ENCODE results near the gene NRXN3.

The NRXN3 gene

GRCh38 chr14:79363291-79363690, 1193.1 kb downstream of the NRXN3 start:
- H3K27me3 ChIP-seq (ENCODE audit: control insufficient read depth in 5 of 5, insufficient read depth in 4 of 5, low read length in 5 of 5) = no peaks in the 10 kb centered on the region
- H3K4me1 ChIP-seq (ENCODE audit: control insufficient read depth in 5 of 5, insufficient read depth in 5 of 5, low read length in 5 of 5) = no peaks in the 10 kb centered on the region
- no peak overlapping the region for H3K9ac ChIP-seq (ENCODE audit: low read length in 5 of 5)
- no peaks in the 10 kb centered on the region for H3K36me3 ChIP-seq (ENCODE audit: control insufficient read depth in 5 of 5, insufficient read depth in 5 of 5, low read length in 5 of 5)
- no peak overlapping the region for H3K27ac ChIP-seq (ENCODE audit: low read depth, low read length)
- H3K4me3 ChIP-seq (ENCODE audit: low read depth in 1 of 5, low read length in 5 of 5) = no peak overlapping the region
- H3K9me3 ChIP-seq (ENCODE audit: control insufficient read depth in 5 of 5, low read length in 5 of 5) = no peaks in the 10 kb centered on the region

GRCh38 chr14:79369359-79370332, 1199.5 kb downstream of the NRXN3 start:
- no peaks in the 10 kb centered on the region for H3K36me3 ChIP-seq (ENCODE audit: control insufficient read depth in 5 of 5, insufficient read depth in 5 of 5, low read length in 5 of 5)
- H3K4me1 ChIP-seq (ENCODE audit: control insufficient read depth in 5 of 5, insufficient read depth in 5 of 5, low read length in 5 of 5) = no peaks in the 10 kb centered on the region
- no peak overlapping the region for H3K27ac ChIP-seq (ENCODE audit: low read depth, low read length)
- no peaks in the 10 kb centered on the region for H3K27me3 ChIP-seq (ENCODE audit: control insufficient read depth in 5 of 5, insufficient read depth in 4 of 5, low read length in 5 of 5)
- no peak overlapping the region for H3K4me3 ChIP-seq (ENCODE audit: low read depth in 1 of 5, low read length in 5 of 5)
- no peaks in the 10 kb centered on the region for H3K9me3 ChIP-seq (ENCODE audit: control insufficient read depth in 5 of 5, low read length in 5 of 5)
- H3K9ac ChIP-seq (ENCODE audit: low read length in 5 of 5) = no peak overlapping the region

GRCh38 chr14:79370969-79371368, 1200.8 kb downstream of the NRXN3 start:
- Histone ChIP-seq H3K9me3 (ENCODE audit: control insufficient read depth in 5 of 5, low read length in 5 of 5) (no peaks in the 10 kb centered on the region), H3K4me3 (ENCODE audit: low read depth in 1 of 5, low read length in 5 of 5) (no peak overlapping the region), H3K27ac (ENCODE audit: low read depth, low read length) (no peak overlapping the region), H3K9ac (ENCODE audit: low read length in 5 of 5) (no peak overlapping the region), H3K27me3 (ENCODE audit: control insufficient read depth in 5 of 5, insufficient read depth in 4 of 5, low read length in 5 of 5) (no peaks in the 10 kb centered on the region), H3K4me1 (ENCODE audit: control insufficient read depth in 5 of 5, insufficient read depth in 5 of 5, low read length in 5 of 5) (no peaks in the 10 kb centered on the region), H3K36me3 (ENCODE audit: control insufficient read depth in 5 of 5, insufficient read depth in 5 of 5, low read length in 5 of 5) (no peaks in the 10 kb centered on the region)

GRCh38 chr14:79373451-79373850, 1203.3 kb downstream of the NRXN3 start:
- Histone ChIP-seq H3K4me3 (ENCODE audit: low read depth in 1 of 5, low read length in 5 of 5) (no peak overlapping the region), H3K27me3 (ENCODE audit: control insufficient read depth in 5 of 5, insufficient read depth in 4 of 5, low read length in 5 of 5) (no peaks in the 10 kb centered on the region), H3K27ac (ENCODE audit: low read depth, low read length) (no peak overlapping the region), H3K4me1 (ENCODE audit: control insufficient read depth in 5 of 5, insufficient read depth in 5 of 5, low read length in 5 of 5) (no peaks in the 10 kb centered on the region), H3K36me3 (ENCODE audit: control insufficient read depth in 5 of 5, insufficient read depth in 5 of 5, low read length in 5 of 5) (no peaks in the 10 kb centered on the region), H3K9ac (ENCODE audit: low read length in 5 of 5) (no peak overlapping the region), H3K9me3 (ENCODE audit: control insufficient read depth in 5 of 5, low read length in 5 of 5) (no peaks in the 10 kb centered on the region)

- H3K27ac ChIP-seq (ENCODE audit: low read depth, low read length) = no peak overlapping the region
These were observed 1205.2 kb downstream of the NRXN3 start for GRCh38 chr14:79375356-79375755.

GRCh38 chr14:79376557-79376956, 1206.4 kb downstream of the NRXN3 start:
- Histone ChIP-seq H3K36me3 (ENCODE audit: control insufficient read depth in 5 of 5, insufficient read depth in 5 of 5, low read length in 5 of 5) (no peaks in the 10 kb centered on the region), H3K9ac (ENCODE audit: low read length in 5 of 5) (no peak overlapping the region), H3K27ac (ENCODE audit: low read depth, low read length) (no peak overlapping the region), H3K9me3 (ENCODE audit: control insufficient read depth in 5 of 5, low read length in 5 of 5) (no peaks in the 10 kb centered on the region), H3K4me1 (ENCODE audit: control insufficient read depth in 5 of 5, insufficient read depth in 5 of 5, low read length in 5 of 5) (no peaks in the 10 kb centered on the region), H3K27me3 (ENCODE audit: control insufficient read depth in 5 of 5, insufficient read depth in 4 of 5, low read length in 5 of 5) (no peaks in the 10 kb centered on the region), H3K4me3 (ENCODE audit: low read depth in 1 of 5, low read length in 5 of 5) (no peak overlapping the region)

More at GRCh38 chr14:79375356-79375755, 1205.2 kb downstream of the NRXN3 start:
- Histone ChIP-seq H3K4me3 (ENCODE audit: low read depth in 1 of 5, low read length in 5 of 5) (no peak overlapping the region), H3K9ac (ENCODE audit: low read length in 5 of 5) (no peak overlapping the region), H3K4me1 (ENCODE audit: control insufficient read depth in 5 of 5, insufficient read depth in 5 of 5, low read length in 5 of 5) (no peaks in the 10 kb centered on the region), H3K9me3 (ENCODE audit: control insufficient read depth in 5 of 5, low read length in 5 of 5) (no peaks in the 10 kb centered on the region), H3K36me3 (ENCODE audit: control insufficient read depth in 5 of 5, insufficient read depth in 5 of 5, low read length in 5 of 5) (no peaks in the 10 kb centered on the region), H3K27me3 (ENCODE audit: control insufficient read depth in 5 of 5, insufficient read depth in 4 of 5, low read length in 5 of 5) (no peaks in the 10 kb centered on the region)

- no peak overlapping the region for H3K9ac ChIP-seq (ENCODE audit: low read length in 5 of 5)
- no peak overlapping the region for H3K4me3 ChIP-seq (ENCODE audit: low read depth in 1 of 5, low read length in 5 of 5)
- no peak overlapping the region for H3K27ac ChIP-seq (ENCODE audit: low read depth, low read length)
- H3K4me1 ChIP-seq (ENCODE audit: control insufficient read depth in 5 of 5, insufficient read depth in 5 of 5, low read length in 5 of 5) = no peaks in the 10 kb centered on the region
- no peaks in the 10 kb centered on the region for H3K9me3 ChIP-seq (ENCODE audit: control insufficient read depth in 5 of 5, low read length in 5 of 5)
- H3K36me3 ChIP-seq (ENCODE audit: control insufficient read depth in 5 of 5, insufficient read depth in 5 of 5, low read length in 5 of 5) = no peaks in the 10 kb centered on the region
- no peaks in the 10 kb centered on the region for H3K27me3 ChIP-seq (ENCODE audit: control insufficient read depth in 5 of 5, insufficient read depth in 4 of 5, low read length in 5 of 5)
These were observed 1207.8 kb downstream of the NRXN3 start for GRCh38 chr14:79378020-79378419.

GRCh38 chr14:79379266-79379665, 1209.1 kb downstream of the NRXN3 start:
- Histone ChIP-seq H3K36me3 (ENCODE audit: control insufficient read depth in 5 of 5, insufficient read depth in 5 of 5, low read length in 5 of 5) (no peaks in the 10 kb centered on the region), H3K4me3 (ENCODE audit: low read depth in 1 of 5, low read length in 5 of 5) (no peak overlapping the region), H3K27me3 (ENCODE audit: control insufficient read depth in 5 of 5, insufficient read depth in 4 of 5, low read length in 5 of 5) (no peaks in the 10 kb centered on the region), H3K4me1 (ENCODE audit: control insufficient read depth in 5 of 5, insufficient read depth in 5 of 5, low read length in 5 of 5) (no peaks in the 10 kb centered on the region), H3K9me3 (ENCODE audit: control insufficient read depth in 5 of 5, low read length in 5 of 5) (no peaks in the 10 kb centered on the region), H3K9ac (ENCODE audit: low read length in 5 of 5) (no peak overlapping the region), H3K27ac (ENCODE audit: low read depth, low read length) (no peak overlapping the region)

GRCh38 chr14:79383031-79383430, 1212.9 kb downstream of the NRXN3 start:
- Histone ChIP-seq H3K27me3 (ENCODE audit: control insufficient read depth in 5 of 5, insufficient read depth in 4 of 5, low read length in 5 of 5) (no peaks in the 10 kb centered on the region), H3K4me1 (ENCODE audit: control insufficient read depth in 5 of 5, insufficient read depth in 5 of 5, low read length in 5 of 5) (no peaks in the 10 kb centered on the region)

GRCh38 chr14:79383475-79383874, 1213.3 kb downstream of the NRXN3 start:
- Histone ChIP-seq H3K9me3 (ENCODE audit: control insufficient read depth in 5 of 5, low read length in 5 of 5) (no peaks in the 10 kb centered on the region), H3K4me3 (ENCODE audit: low read depth in 1 of 5, low read length in 5 of 5) (no peak overlapping the region), H3K9ac (ENCODE audit: low read length in 5 of 5) (no peak overlapping the region), H3K27me3 (ENCODE audit: control insufficient read depth in 5 of 5, insufficient read depth in 4 of 5, low read length in 5 of 5) (no peaks in the 10 kb centered on the region), H3K4me1 (ENCODE audit: control insufficient read depth in 5 of 5, insufficient read depth in 5 of 5, low read length in 5 of 5) (no peaks in the 10 kb centered on the region), H3K27ac (ENCODE audit: low read depth, low read length) (no peak overlapping the region), H3K36me3 (ENCODE audit: control insufficient read depth in 5 of 5, insufficient read depth in 5 of 5, low read length in 5 of 5) (no peaks in the 10 kb centered on the region)

More at GRCh38 chr14:79383031-79383430, 1212.9 kb downstream of the NRXN3 start:
- Histone ChIP-seq H3K9me3 (ENCODE audit: control insufficient read depth in 5 of 5, low read length in 5 of 5) (no peaks in the 10 kb centered on the region), H3K36me3 (ENCODE audit: control insufficient read depth in 5 of 5, insufficient read depth in 5 of 5, low read length in 5 of 5) (no peaks in the 10 kb centered on the region), H3K9ac (ENCODE audit: low read length in 5 of 5) (no peak overlapping the region), H3K27ac (ENCODE audit: low read depth, low read length) (no peak overlapping the region), H3K4me3 (ENCODE audit: low read depth in 1 of 5, low read length in 5 of 5) (no peak overlapping the region)
